Spleen (tissue), 11 donors: Measurements from ENCODE around the gene EPS8L3. TPM values are rescaled to one million over a fixed set of nuclear protein-coding genes. Genes with fewer than 3 reads are reported as not detected.

ENCODE experiments used
- DNase-seq: peaks from one replicate; pipeline ENCODE4 v3.0.0-alpha.2; 2020
- H3K27ac ChIP-seq, 8 donors: fragments of 200-600 bp; sonication (generic) in 7 of 8; 1 replicate in 4 of 8; 2 replicates in 4 of 8; pipeline versions ENCODE4 v1.5.0 to v1.8.0; 2016 to 2021; ENCODE audit warnings: inconsistent platforms in 4 of 8, mild to moderate bottlenecking in 4 of 8, moderate library complexity in 1 of 8
- H3K27me3 ChIP-seq, 7 donors: fragments of 200-600 bp; sonication (generic) in 6 of 7; replicated peaks in 1 of 7; 1 replicate in 4 of 7; 2 replicates in 3 of 7; pipeline versions ENCODE4 v1.5.0 to v1.8.0; 2016 to 2021; ENCODE audit warnings: inconsistent platforms in 3 of 7, mild to moderate bottlenecking in 1 of 7
- H3K36me3 ChIP-seq, 6 donors: fragments of 200-600 bp; sonication (generic) in 5 of 6; 1 replicate in 4 of 6; 2 replicates in 2 of 6; pipeline versions ENCODE4 v1.5.0 to v1.8.0; 2016 to 2021; ENCODE audit warnings: inconsistent platforms in 2 of 6
- H3K4me1 ChIP-seq, 6 donors: fragments of 200-600 bp; sonication (generic) in 5 of 6; 1 replicate in 3 of 6; 2 replicates in 3 of 6; pipeline versions ENCODE4 v1.5.0 to v1.8.0; 2016 to 2021; ENCODE audit warnings: inconsistent platforms in 3 of 6
- H3K4me3 ChIP-seq, 8 donors: fragments of 200-600 bp; sonication (generic) in 7 of 8; 1 replicate in 4 of 8; 2 replicates in 4 of 8; pipeline versions ENCODE4 v1.5.0 to v1.8.0; 2016 to 2021; ENCODE audit warnings: inconsistent platforms in 4 of 8, mild to moderate bottlenecking in 4 of 8, moderate library complexity in 2 of 8
- H3K9me3 ChIP-seq, 8 donors: fragments of 200-600 bp; sonication (generic) in 7 of 8; 1 replicate in 4 of 8; 2 replicates in 4 of 8; pipeline versions ENCODE4 v1.5.0 to v1.8.0; 2016 to 2021; ENCODE audit warnings: inconsistent platforms in 4 of 8
- POLR2A ChIP-seq, 3 donors: fragments of 450-650 bp; IDR thresholded peaks; one replicate each; pipeline ENCODE4 v1.5.1; 2017; ENCODE audit warnings: antibody characterized with exemption in 3 of 3, mild to moderate bottlenecking in 1 of 3
- POLR2AphosphoS5 ChIP-seq, 3 donors: sonication (generic); formaldehyde crosslinking; IDR thresholded peaks; one replicate each; pipeline ENCODE4 v1.5.1; 2017; ENCODE audit warnings: antibody characterized with exemption in 3 of 3
- WGBS, 5 donors: extraction: QIAGEN DNeasy Blood & Tissue Kit in 3 of 5; methylation state at CpG; one replicate each; pipeline versions ENCODE4 v1.1.5 to v1.1.7; 2013 to 2018; 5-methylcytosine and 5-hydroxymethylcytosine counted together
- intact Hi-C: fragments of 100-400 bp; cut with DNase I; formaldehyde crosslinking; loops from one replicate; pipeline ENCODE4 v1.15.0; 2023; ENCODE audit warnings: low total_unique reads
- polyA plus RNA-seq, 3 donors: library from polyadenylated mRNA; stranded (reverse); fragments of 200-250 nt; gene quantifications; one replicate each; pipeline ENCODE4 v1.2.1, GENCODE V29; 2013
- total RNA-seq, 7 donors: library from RNA; depleted of rRNA in 3 of 7; stranded (reverse); fragments of >200 nt in 3 of 7; fragmentation: NEBNext Ultra II Directional in 4 of 7; extraction: Animal tissue kit (Norgen Biotek cat#: 25700) in 4 of 7; gene quantifications; one replicate each; pipeline versions ENCODE4 v1.1.0 to v1.2.1, GENCODE V29; 2016 to 2021
- TF ChIP-seq, protein P1 (sequence below), 11 experiments: fragments of 200-600 bp in 7 of 11; fragments of 450-650 bp in 4 of 11; sonication (generic) in 4 of 11; IDR thresholded peaks in 8 of 11; conservative IDR thresholded peaks in 3 of 11; 1 replicate in 7 of 11; 2 replicates in 4 of 11; pipeline versions ENCODE4 v1.4.0 to v1.8.0; 2016 to 2021; ENCODE audit warnings: antibody characterized with exemption in 11 of 11, inconsistent platforms in 4 of 11, mild to moderate bottlenecking in 1 of 11
- donor health status: healthy with polysubstance abuse.
- donor health status: DM: no; HTN: no; CAD: no; lungs with moderate emphysema.
- donor health status: DM: no; HTN: no; CAD: no.
- donor health status: Bipolar disorder and iron deficiency.
- donor health status: healthy.
- donor health status: DM: no; HTN: no; CAD: no.
- donor health status: DM: yes; HTN: yes; CAD: no.

The EPS8L3 gene
- total and polyA plus RNA-seq, 10 donors, result 1.2 TPM; not detected in 9

DNA sequence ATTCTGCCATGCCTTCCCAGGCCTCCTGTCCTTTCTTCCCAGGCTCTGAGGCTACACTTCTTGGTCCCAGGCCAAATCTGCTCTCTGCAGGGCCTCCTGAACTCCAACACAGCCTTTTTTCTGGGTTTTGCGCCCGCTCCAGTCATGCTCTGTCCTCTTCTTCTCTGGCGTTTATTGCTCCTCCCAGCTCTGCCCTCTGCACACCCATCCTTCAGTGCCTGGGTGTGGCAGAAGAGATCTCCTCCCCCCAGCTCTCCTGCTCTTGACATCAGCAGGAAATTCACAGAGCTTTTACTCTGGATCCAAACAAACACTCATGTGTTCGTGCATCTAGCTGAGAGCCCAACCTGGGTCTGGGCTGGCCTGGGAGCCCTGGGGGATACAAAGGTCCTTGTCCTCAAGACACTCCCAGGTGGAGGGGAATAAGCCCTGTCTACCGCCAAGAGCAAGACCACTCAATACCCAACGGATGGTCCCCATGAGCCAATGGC, 22.9 kb upstream of the EPS8L3 start:
- H3K4me1 ChIP-seq, result peaks cover 13 to 67% (median 38%) of the 10 kb centered on the region in 6 donors
- no peak overlapping the region for H3K4me3 ChIP-seq
- whole genome bisulfite sequencing, 5 donors, result 72 to 87% (median 74%) methylated on average over 6 of the region's 6 CpGs
- TF ChIP-seq, protein P1, sequence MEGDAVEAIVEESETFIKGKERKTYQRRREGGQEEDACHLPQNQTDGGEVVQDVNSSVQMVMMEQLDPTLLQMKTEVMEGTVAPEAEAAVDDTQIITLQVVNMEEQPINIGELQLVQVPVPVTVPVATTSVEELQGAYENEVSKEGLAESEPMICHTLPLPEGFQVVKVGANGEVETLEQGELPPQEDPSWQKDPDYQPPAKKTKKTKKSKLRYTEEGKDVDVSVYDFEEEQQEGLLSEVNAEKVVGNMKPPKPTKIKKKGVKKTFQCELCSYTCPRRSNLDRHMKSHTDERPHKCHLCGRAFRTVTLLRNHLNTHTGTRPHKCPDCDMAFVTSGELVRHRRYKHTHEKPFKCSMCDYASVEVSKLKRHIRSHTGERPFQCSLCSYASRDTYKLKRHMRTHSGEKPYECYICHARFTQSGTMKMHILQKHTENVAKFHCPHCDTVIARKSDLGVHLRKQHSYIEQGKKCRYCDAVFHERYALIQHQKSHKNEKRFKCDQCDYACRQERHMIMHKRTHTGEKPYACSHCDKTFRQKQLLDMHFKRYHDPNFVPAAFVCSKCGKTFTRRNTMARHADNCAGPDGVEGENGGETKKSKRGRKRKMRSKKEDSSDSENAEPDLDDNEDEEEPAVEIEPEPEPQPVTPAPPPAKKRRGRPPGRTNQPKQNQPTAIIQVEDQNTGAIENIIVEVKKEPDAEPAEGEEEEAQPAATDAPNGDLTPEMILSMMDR (IDR thresholded peaks at IDR 0.05 in 8 of 11, conservative IDR thresholded peaks at IDR 0.05 in 3 of 11), result no peak
- no peak for TF ChIP-seq POLR2A (IDR thresholded peaks at IDR 0.05)
- no peak for TF ChIP-seq POLR2AphosphoS5 (IDR thresholded peaks at IDR 0.05)
- no peaks in the 10 kb centered on the region for H3K36me3 ChIP-seq
- no peaks in the 10 kb centered on the region for H3K27me3 ChIP-seq
- peaks cover 0 to under 1% (median 0%) of the 10 kb centered on the region in 8 donors for H3K9me3 ChIP-seq
- intact Hi-C loops, result no loop called here
- peak; percentile 56 for DNase-seq
- H3K27ac ChIP-seq, result peak overlapping the region in 1 of 8 donors; percentile 21

DNA sequence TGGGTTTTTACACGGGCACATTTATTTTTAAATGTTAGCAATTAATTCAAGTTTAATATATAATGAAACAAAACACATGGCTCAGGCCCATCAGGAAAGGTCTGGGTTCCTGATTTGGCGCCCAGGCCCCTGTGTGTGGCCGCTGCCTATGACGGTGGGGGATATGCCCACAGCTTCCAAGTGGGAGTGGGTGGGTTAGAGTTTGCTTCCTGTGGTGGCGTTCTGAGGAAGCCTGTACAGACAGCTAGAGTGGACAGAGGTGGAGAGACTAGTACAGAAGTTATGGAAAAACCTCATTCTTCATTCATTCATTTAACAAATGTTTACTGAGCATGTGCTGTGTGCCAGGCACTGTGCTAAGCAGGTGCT, 22.4 kb upstream of the EPS8L3 start:
- Histone ChIP-seq H3K4me1 (peaks cover 8 to 62% (median 33%) of the 10 kb centered on the region in 6 donors), H3K27me3 (no peaks in the 10 kb centered on the region), H3K9me3 (peaks cover 0 to 5% (median under 1%) of the 10 kb centered on the region in 8 donors), H3K27ac (peak overlapping the region in 1 of 8 donors; percentile 21), H3K4me3 (no peak overlapping the region), H3K36me3 (no peaks in the 10 kb centered on the region)
- DNase-seq, result no peak
- no peak for TF ChIP-seq POLR2A (IDR thresholded peaks at IDR 0.05)
- TF ChIP-seq, protein P1 (IDR thresholded peaks at IDR 0.05 in 8 of 11, conservative IDR thresholded peaks at IDR 0.05 in 3 of 11), result no peak
- 34 to 64% (median 52%) methylated on average over 5 of the region's 5 CpGs for WGBS, 5 donors
- intact Hi-C loops, result no loop called here

DNA sequence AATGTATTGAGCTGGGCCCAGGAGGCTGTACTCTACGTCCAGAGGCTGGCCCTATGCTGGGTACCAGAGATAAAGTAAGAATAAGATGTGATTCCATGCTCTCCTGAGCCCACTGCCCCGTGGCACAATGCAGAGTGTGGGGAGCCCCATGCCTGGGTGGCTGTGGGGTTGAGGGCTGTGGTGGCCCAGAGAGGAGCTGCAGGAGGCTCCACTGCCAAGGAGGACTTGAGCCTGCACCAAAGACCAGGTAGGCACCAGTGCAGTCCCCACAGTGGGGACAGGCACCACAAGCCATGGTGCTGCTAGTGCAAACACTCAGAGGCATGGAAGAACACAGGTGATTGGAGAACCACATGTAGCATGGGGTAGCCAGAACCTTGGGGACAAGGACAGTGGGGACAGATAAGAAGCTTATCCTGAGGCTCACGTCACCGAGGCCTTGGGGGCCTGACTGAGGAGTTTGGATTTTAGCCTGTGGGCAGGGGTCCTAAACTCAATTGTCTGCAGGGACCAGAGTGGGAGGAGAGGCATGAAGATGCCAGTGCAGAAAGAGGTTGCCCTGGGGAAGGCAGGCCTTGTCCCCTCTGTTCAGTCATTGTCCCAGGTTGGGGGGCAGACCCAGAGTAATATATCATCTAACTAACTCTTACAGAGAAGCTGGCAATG, 21.9 kb upstream of the EPS8L3 start:
- H3K27ac ChIP-seq, result peak overlapping the region in 1 of 8 donors; percentile 21
- intact Hi-C loops, result no loop called here
- no peaks in the 10 kb centered on the region for H3K36me3 ChIP-seq
- 78 to 94% (median 87%) methylated on average over 4 of the region's 4 CpGs for WGBS, 5 donors
- DNase-seq, result peak; percentile 56
- peaks cover 0 to 10% (median 6%) of the 10 kb centered on the region in 8 donors for H3K9me3 ChIP-seq
- H3K4me3 ChIP-seq, result no peak overlapping the region
- TF ChIP-seq, protein P1 (IDR thresholded peaks at IDR 0.05 in 8 of 11, conservative IDR thresholded peaks at IDR 0.05 in 3 of 11), result no peak
- no peak for TF ChIP-seq POLR2AphosphoS5 (IDR thresholded peaks at IDR 0.05)
- peaks cover 3 to 57% (median 28%) of the 10 kb centered on the region in 6 donors for H3K4me1 ChIP-seq
- H3K27me3 ChIP-seq, result no peaks in the 10 kb centered on the region

DNA sequence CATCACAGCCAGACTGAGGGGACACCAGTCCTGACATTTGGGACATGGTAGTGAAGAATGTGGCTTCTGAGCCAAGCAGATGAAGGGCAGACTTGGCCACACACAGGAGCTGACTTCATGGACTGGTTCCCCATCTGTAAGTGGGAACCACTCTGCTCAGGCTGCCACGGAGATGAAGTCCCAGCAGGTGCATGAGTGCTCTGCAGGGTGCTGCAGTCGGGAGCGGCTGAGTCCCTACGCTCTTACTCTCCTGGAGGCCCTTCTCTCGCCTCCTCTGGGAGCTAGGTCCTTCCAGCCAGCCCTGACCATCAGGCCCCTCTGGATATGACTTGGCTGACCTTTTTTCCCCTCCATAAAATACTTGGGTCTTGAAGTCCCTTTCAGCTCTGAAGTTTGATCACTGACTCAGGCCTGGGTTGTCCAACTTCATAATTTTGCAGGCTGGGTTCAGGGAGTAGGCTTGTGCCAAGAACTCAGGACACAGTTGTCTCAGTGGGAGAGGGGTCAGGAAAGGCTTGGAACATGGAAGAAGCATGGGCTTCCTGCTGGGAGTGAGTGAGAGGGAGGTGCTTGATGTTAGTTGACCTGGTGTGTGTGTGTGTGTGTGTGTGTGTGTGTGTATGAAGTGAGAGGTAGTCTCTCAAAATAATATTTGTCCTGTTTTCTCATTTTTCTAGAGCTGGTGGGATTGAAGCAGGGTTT, 21.0 kb upstream of the EPS8L3 start:
- Histone ChIP-seq H3K36me3 (no peaks in the 10 kb centered on the region), H3K9me3 (peaks cover 0 to 13% (median 6%) of the 10 kb centered on the region in 8 donors), H3K4me1 (peaks cover 0 to 48% (median 19%) of the 10 kb centered on the region in 6 donors), H3K27ac (no peak overlapping the region), H3K27me3 (no peaks in the 10 kb centered on the region), H3K4me3 (no peak overlapping the region)
- WGBS, 5 donors, result 83 to 94% (median 94%) methylated on average over 3 to 5 of the region's 5 CpGs
- DNase-seq, result peak; percentile 58
- TF ChIP-seq POLR2AphosphoS5 (IDR thresholded peaks at IDR 0.05) (no peak), POLR2A (IDR thresholded peaks at IDR 0.05) (no peak)
- TF ChIP-seq, protein P1 (IDR thresholded peaks at IDR 0.05 in 8 of 11, conservative IDR thresholded peaks at IDR 0.05 in 3 of 11), result no peak
- intact Hi-C loops, result no loop called here
